ENCODE measurements around the gene LRRFIP2.

- no peak for TF ChIP-seq ELF4 (IDR thresholded peaks at IDR 0.05)
- TF ChIP-seq ZNF384 (IDR thresholded peaks at IDR 0.05), result no peak; the same call in 1 of the 2 replicates
- TF ChIP-seq FOXM1 (IDR thresholded peaks at IDR 0.05; ENCODE audit: borderline replicate concordance), result no peak
- TF ChIP-seq TARDBP (IDR thresholded peaks at IDR 0.05), result no peak
- TF ChIP-seq SUZ12 (IDR thresholded peaks at IDR 0.05), result no peak
- no peak for TF ChIP-seq LEF1 (IDR thresholded peaks at IDR 0.05; ENCODE audit: borderline replicate concordance)
- no peak for TF ChIP-seq HDGF (IDR thresholded peaks at IDR 0.05; ENCODE audit: borderline replicate concordance)
- no peak for TF ChIP-seq ARNT (IDR thresholded peaks at IDR 0.05)
- no peak for TF ChIP-seq FOXK2 (IDR thresholded peaks at IDR 0.05)
Measured at GRCh38 chr3:37179144-37179967, 5.0 kb upstream of the LRRFIP2 start.
